OCI-LY1 (cell line): Measurements from ENCODE around the gene ARSI.

ENCODE experiments used
- CTCF ChIP-seq: fragments of 200-600 bp; sonication (generic), shearing (Covaris generic); IDR thresholded peaks from 2 replicates; pipeline ENCODE4 v1.5.1; 2017; ENCODE audit warnings: mild to moderate bottlenecking, antibody characterized with exemption, low read length, moderate library complexity, mixed read lengths
- EZH2 ChIP-seq: fragments of 200-600 bp; sonication (generic), shearing (Covaris generic); IDR thresholded peaks from 2 replicates; pipeline ENCODE4 v1.8.0; 2017; ENCODE audit warnings: borderline replicate concordance, mixed run types, mild to moderate bottlenecking, antibody characterized with exemption, low read length, moderate library complexity, mixed read lengths

DNA sequence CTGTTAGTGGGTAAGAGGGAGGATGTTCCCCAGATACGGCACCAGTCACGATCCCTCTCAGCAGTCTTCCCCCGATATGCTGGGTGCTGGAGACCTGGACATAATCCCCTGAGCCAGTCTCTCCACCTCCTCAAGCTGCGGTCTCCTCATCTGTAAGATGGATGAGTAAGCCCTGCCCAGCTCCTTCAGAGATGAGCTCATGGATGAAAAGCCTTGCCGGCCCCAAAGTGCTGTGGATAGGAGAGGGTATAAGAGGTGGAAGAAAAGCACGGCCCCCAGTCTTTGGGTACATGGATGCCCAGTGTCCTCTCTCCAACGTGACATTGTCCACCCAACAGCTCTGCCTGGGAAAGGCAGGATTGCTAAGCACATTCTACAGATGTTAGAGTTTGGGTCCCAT, 17.6 kb downstream of the ARSI start:
- TF ChIP-seq EZH2 (no peak), CTCF (no peak)
